Activated naive CD8-positive, alpha-beta T cell treated with anti-CD3 and anti-CD28 coated beads, Interleukin-2, amount 50 U/mL, for 24 hours (primary cell): ENCODE data around the gene ANKRD33B.

Experiments used
- ATAC-seq: fragments of 150-1000 bp; cut with Tn5 transposase; one replicate; pipeline ENCODE4 v1.10.0; 2021
- DNase-seq: peaks from one replicate; pipeline ENCODE4 v3.0.0; 2021
- H3K27ac Mint-ChIP-seq: one replicate; pipeline ENCODE4 v1.8.0; 2021; ENCODE audit warnings: mild to moderate bottlenecking, mixed read lengths
- H3K27me3 Mint-ChIP-seq: one replicate; pipeline ENCODE4 v1.8.0; 2021; ENCODE audit warnings: mixed read lengths
- H3K36me3 Mint-ChIP-seq: one replicate; pipeline ENCODE4 v1.8.0; 2021; ENCODE audit warnings: low read depth, mixed read lengths
- H3K4me1 Mint-ChIP-seq: one replicate; pipeline ENCODE4 v1.8.0; 2021; ENCODE audit warnings: mixed read lengths
- H3K4me3 Mint-ChIP-seq: one replicate; pipeline ENCODE4 v1.8.0; 2021; ENCODE audit warnings: mild to moderate bottlenecking, moderate library complexity, mixed read lengths
- H3K9me3 Mint-ChIP-seq: one replicate; pipeline ENCODE4 v1.8.0; 2021; ENCODE audit warnings: mixed read lengths

ANKRD33B gene

GRCh38 chr5:10615693-10616092 lies 51.8 kb downstream of the ANKRD33B start:
- Mint-ChIP-seq H3K9me3 (no peaks in the 10 kb centered on the region), H3K4me1 (peaks cover 16% of the 10 kb centered on the region), H3K27me3 (no peaks in the 10 kb centered on the region), H3K27ac (no peak overlapping the region), H3K4me3 (no peak overlapping the region), H3K36me3 (peaks cover 13% of the 10 kb centered on the region)
- ATAC-seq (no peak), DNase-seq (no peak)

DNA sequence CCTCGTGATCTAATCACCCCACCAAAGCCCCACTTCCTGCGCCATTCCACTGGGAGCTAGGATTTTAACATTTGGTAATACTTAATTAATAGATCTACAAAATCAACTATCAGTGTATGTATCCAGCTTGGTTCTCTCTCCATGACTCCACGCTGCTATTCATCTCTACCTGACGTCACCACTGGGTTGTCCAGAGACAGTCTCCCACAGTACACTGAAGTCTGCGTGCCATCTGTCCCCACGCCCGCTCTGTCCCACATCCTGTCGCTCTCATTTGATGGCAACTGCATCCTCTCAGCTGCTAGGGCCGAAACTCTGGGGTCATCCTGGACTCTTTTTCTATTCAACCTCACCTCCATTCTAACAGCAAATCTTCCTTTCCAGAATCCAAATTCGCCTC lies 53.2 kb downstream of the ANKRD33B start:
- ATAC-seq (no peak), DNase-seq (no peak)
- Mint-ChIP-seq H3K4me1 (peaks cover 5% of the 10 kb centered on the region), H3K36me3 (peaks cover 15% of the 10 kb centered on the region), H3K4me3 (no peak overlapping the region), H3K27me3 (no peaks in the 10 kb centered on the region), H3K27ac (no peak overlapping the region), H3K9me3 (peaks cover 7% of the 10 kb centered on the region)

DNA sequence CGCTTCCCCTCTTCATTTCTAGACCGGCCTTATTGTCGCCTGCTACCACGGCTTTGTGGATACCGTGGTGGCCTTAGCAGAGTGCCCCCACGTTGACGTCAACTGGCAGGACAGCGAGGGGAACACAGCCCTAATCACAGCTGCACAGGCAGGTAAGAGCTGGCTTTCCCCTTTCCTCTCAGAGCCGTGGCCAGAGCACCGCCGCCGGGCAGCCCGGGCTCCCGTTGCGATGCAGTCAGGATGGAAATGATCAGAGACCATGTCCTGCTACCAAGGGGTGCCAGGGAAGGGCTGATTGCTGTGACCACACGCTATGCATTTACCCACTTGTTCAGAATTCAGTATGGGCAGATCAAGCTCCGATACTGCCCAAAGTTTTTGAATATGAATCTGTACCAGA lies 54.4 kb downstream of the ANKRD33B start:
- Mint-ChIP-seq H3K4me3 (no peak overlapping the region), H3K27me3 (no peaks in the 10 kb centered on the region), H3K27ac (no peak overlapping the region), H3K36me3 (peaks cover 15% of the 10 kb centered on the region), H3K9me3 (peaks cover 7% of the 10 kb centered on the region), H3K4me1 (peaks cover 2% of the 10 kb centered on the region)
- ATAC-seq (no peak), DNase-seq (no peak)

- ATAC-seq (no peak), DNase-seq (no peak)
- Mint-ChIP-seq H3K4me1 (peaks cover 2% of the 10 kb centered on the region), H3K27ac (no peak overlapping the region), H3K4me3 (no peak overlapping the region), H3K27me3 (no peaks in the 10 kb centered on the region), H3K9me3 (peaks cover 7% of the 10 kb centered on the region), H3K36me3 (peaks cover 16% of the 10 kb centered on the region)
Observed at GRCh38 chr5:10619649-10620048, 55.8 kb downstream of the ANKRD33B start.

GRCh38 chr5:10620346-10620745 lies 56.5 kb downstream of the ANKRD33B start:
- DNase-seq (no peak), ATAC-seq (no peak)
- H3K9me3 Mint-ChIP-seq, result peaks cover 7% of the 10 kb centered on the region
- H3K4me3 Mint-ChIP-seq, result no peak overlapping the region
- no peak overlapping the region for H3K27ac Mint-ChIP-seq
- H3K36me3 Mint-ChIP-seq, result peaks cover 17% of the 10 kb centered on the region
- peaks cover 2% of the 10 kb centered on the region for H3K4me1 Mint-ChIP-seq
- no peaks in the 10 kb centered on the region for H3K27me3 Mint-ChIP-seq

GRCh38 chr5:10621832-10622231 lies 58.0 kb downstream of the ANKRD33B start:
- ATAC-seq (no peak), DNase-seq (no peak)
- no peak overlapping the region for H3K4me3 Mint-ChIP-seq
- no peaks in the 10 kb centered on the region for H3K27me3 Mint-ChIP-seq
- no peak overlapping the region for H3K27ac Mint-ChIP-seq
- H3K36me3 Mint-ChIP-seq, result peaks cover 17% of the 10 kb centered on the region
- peaks cover 8% of the 10 kb centered on the region for H3K4me1 Mint-ChIP-seq
- H3K9me3 Mint-ChIP-seq, result peaks cover 7% of the 10 kb centered on the region

- H3K9me3 Mint-ChIP-seq, result peaks cover 7% of the 10 kb centered on the region
- DNase-seq, result no peak
- H3K4me3 Mint-ChIP-seq, result no peak overlapping the region
- no peak overlapping the region for H3K27ac Mint-ChIP-seq
- H3K36me3 Mint-ChIP-seq, result peaks cover 16% of the 10 kb centered on the region
- H3K27me3 Mint-ChIP-seq, result no peaks in the 10 kb centered on the region
- ATAC-seq, result no peak
- H3K4me1 Mint-ChIP-seq, result peaks cover 18% of the 10 kb centered on the region
Observed at GRCh38 chr5:10622810-10623209, 58.9 kb downstream of the ANKRD33B start.

DNA sequence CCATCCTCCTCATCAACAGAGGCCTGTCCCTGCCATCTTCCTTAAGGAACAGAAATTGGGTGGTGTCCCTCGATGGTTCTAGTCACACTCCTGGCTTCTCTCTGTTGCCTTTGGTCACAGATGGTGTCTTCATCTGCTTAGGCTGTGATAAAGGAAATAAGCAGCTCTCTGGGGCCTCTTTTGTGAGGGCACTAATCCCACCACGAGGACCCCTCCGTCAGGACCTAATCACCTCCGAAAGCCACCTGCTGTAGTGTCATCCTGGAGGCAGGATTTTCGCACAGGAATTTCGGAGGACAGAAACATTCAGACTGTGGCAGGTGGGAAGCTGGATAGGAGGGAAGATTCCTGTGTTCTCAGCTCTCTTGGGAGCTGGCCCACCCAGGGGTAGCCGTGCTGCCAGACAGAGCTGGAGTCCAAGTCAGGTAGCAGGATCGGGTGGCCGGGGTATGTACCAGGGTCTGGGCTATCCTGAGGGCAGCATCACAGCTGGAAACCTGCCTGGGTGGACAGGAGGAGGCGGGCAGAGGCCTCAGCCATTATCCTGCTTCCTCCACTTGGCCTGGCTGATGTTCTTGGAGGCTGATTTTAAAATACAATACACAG lies 59.5 kb downstream of the ANKRD33B start:
- Mint-ChIP-seq H3K27me3 (no peaks in the 10 kb centered on the region), H3K27ac (no peak overlapping the region), H3K36me3 (peaks cover 13% of the 10 kb centered on the region), H3K4me1 (peaks cover 21% of the 10 kb centered on the region), H3K4me3 (no peak overlapping the region), H3K9me3 (peaks cover 7% of the 10 kb centered on the region)
- DNase-seq (no peak), ATAC-seq (no peak)

DNA sequence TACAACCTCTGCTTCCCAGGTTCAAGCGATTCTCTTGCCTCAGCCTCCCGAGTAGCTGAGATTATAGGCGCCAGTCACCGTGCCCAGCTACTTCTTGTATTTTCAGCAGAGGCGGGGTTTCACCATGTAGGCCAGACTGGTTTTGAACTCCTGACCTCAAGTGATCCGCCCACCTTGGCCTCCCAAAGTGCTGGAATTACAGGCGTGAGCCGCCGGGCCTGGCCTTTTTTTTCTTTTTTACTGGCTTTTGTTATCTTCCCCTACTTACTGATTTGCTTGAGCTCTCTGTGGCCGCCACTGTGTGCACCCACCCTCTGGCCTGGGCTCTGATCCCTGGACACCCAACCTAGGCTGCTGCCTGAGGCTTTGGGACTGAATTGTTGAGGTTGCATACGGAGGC lies 60.3 kb downstream of the ANKRD33B start:
- Mint-ChIP-seq H3K4me3 (no peak overlapping the region), H3K9me3 (peaks cover 7% of the 10 kb centered on the region), H3K36me3 (peaks cover 8% of the 10 kb centered on the region), H3K27ac (no peak overlapping the region), H3K4me1 (peaks cover 28% of the 10 kb centered on the region), H3K27me3 (peaks cover under 1% of the 10 kb centered on the region)
- DNase-seq (no peak), ATAC-seq (no peak)

DNA sequence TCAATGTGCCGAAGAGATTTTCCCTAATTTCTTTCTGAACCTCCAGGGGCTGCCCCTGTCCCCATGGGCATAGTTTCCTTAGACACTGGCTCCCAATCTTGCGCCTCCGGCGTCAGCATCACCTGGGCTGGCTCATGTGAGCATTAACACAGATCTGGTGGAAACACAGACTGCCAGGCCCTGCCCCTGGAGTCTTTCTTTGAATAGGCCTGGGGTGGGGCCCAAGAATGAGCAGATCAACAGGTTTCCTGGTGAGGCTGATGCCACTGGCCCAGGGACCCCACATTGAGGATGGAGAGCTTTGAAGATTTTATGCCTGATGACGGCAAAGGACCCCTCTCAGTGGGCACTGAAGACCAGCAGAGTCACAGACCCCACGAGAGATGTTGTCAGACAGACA lies 60.8 kb downstream of the ANKRD33B start:
- Mint-ChIP-seq H3K27ac (no peak overlapping the region), H3K4me3 (no peak overlapping the region), H3K9me3 (peaks cover 7% of the 10 kb centered on the region), H3K36me3 (peaks cover 13% of the 10 kb centered on the region), H3K27me3 (peaks cover 2% of the 10 kb centered on the region), H3K4me1 (peaks cover 32% of the 10 kb centered on the region)
- ATAC-seq (no peak), DNase-seq (no peak)

- Mint-ChIP-seq H3K27me3 (peaks cover 2% of the 10 kb centered on the region), H3K9me3 (peaks cover 6% of the 10 kb centered on the region), H3K4me1 (peaks cover 41% of the 10 kb centered on the region), H3K36me3 (peaks cover 11% of the 10 kb centered on the region), H3K4me3 (no peak overlapping the region), H3K27ac (no peak overlapping the region)
- DNase-seq (no peak), ATAC-seq (no peak)
Observed at GRCh38 chr5:10625700-10626472, 62.0 kb downstream of the ANKRD33B start.

GRCh38 chr5:10626473-10627013 lies 62.7 kb downstream of the ANKRD33B start:
- ATAC-seq (no peak), DNase-seq (no peak)
- Mint-ChIP-seq H3K27ac (no peak overlapping the region), H3K4me3 (no peak overlapping the region), H3K9me3 (no peaks in the 10 kb centered on the region), H3K27me3 (peaks cover 2% of the 10 kb centered on the region), H3K4me1 (peaks cover 48% of the 10 kb centered on the region), H3K36me3 (peaks cover 8% of the 10 kb centered on the region)

GRCh38 chr5:10627160-10627701 lies 63.4 kb downstream of the ANKRD33B start:
- H3K9me3 Mint-ChIP-seq, result no peaks in the 10 kb centered on the region
- peaks cover 55% of the 10 kb centered on the region for H3K4me1 Mint-ChIP-seq
- peak overlapping the region; percentile 79 for H3K4me3 Mint-ChIP-seq
- DNase-seq, result peak; percentile 40
- peak; percentile 18 for ATAC-seq
- H3K27me3 Mint-ChIP-seq, result peaks cover 2% of the 10 kb centered on the region
- peak overlapping the region; percentile 79 for H3K27ac Mint-ChIP-seq
- peaks cover 12% of the 10 kb centered on the region for H3K36me3 Mint-ChIP-seq

GRCh38 chr5:10628601-10629000 lies 64.7 kb downstream of the ANKRD33B start:
- no peak for DNase-seq
- no peak for ATAC-seq
- peaks cover 67% of the 10 kb centered on the region for H3K4me1 Mint-ChIP-seq
- H3K27ac Mint-ChIP-seq, result no peak overlapping the region
- H3K27me3 Mint-ChIP-seq, result peaks cover 2% of the 10 kb centered on the region
- no peak overlapping the region for H3K4me3 Mint-ChIP-seq
- peaks cover 12% of the 10 kb centered on the region for H3K36me3 Mint-ChIP-seq
- H3K9me3 Mint-ChIP-seq, result no peaks in the 10 kb centered on the region

DNA sequence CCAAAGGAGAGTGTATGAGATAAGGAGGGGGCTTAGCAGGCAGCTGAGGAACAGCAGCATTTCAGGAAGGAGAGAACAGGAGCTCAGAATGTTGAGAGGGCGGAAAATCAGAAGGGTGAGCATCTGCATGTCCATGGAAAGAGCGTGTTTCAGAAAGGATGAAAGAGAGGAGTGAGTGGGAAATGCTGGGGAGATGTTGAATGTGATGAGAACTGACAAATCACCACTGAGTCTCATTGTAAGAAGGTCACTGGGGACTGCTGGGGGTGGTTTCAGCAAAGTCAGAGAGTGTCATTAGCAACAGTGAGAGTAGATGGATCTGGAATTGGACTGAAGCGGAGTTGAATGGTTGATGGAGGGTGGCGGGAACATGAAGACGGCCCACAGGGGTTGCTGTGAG lies 65.8 kb downstream of the ANKRD33B start:
- Mint-ChIP-seq H3K27ac (peak overlapping the region; percentile 38), H3K4me1 (peaks cover 78% of the 10 kb centered on the region)

More for the DNA sequence above, 65.8 kb downstream of the ANKRD33B start:
- DNase-seq, result no peak
- Mint-ChIP-seq H3K4me3 (no peak overlapping the region), H3K9me3 (no peaks in the 10 kb centered on the region), H3K27me3 (peaks cover 2% of the 10 kb centered on the region), H3K36me3 (peaks cover 14% of the 10 kb centered on the region)
- ATAC-seq, result no peak
